ENCODE data around the gene CYSRT1.

- TF ChIP-seq CTCF (IDR thresholded peaks at IDR 0.05), result no peak
- no peak for TF ChIP-seq EZH2phosphoT487 (IDR thresholded peaks at IDR 0.05)
These were observed 31.4 kb downstream of the CYSRT1 start for GRCh38 chr9:137256362-137256761.

Data from neural progenitor cell (in vitro differentiated cells).